ENCODE results near the gene TIA1.
"Not testable (repeated sequence)": the region's sequence is repeated elsewhere in the genome, so short reads cannot be mapped to it uniquely, and the experiment has no call there.

TIA1 gene

DNA sequence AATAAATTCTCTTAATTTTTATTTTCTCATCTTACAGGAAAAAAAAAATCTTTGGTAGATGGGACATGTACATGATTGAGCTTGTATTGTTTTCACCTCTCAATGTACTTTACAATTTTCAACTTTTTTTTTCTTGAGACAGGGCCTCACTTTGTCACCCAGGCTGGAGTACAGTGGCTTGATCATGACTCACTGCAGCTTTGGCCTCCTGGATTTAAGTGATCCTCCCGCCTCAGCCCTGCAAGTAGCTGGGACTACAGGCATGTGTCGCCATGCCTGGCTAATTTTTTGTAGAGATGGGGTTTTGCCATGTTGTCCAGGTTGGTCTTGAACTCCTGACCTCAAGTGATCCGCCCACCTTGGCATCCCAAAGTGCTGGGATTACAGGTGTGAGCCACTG is 25.1 kb downstream of the TIA1 start:
- DNase-seq = not testable (repeated sequence)

DNA sequence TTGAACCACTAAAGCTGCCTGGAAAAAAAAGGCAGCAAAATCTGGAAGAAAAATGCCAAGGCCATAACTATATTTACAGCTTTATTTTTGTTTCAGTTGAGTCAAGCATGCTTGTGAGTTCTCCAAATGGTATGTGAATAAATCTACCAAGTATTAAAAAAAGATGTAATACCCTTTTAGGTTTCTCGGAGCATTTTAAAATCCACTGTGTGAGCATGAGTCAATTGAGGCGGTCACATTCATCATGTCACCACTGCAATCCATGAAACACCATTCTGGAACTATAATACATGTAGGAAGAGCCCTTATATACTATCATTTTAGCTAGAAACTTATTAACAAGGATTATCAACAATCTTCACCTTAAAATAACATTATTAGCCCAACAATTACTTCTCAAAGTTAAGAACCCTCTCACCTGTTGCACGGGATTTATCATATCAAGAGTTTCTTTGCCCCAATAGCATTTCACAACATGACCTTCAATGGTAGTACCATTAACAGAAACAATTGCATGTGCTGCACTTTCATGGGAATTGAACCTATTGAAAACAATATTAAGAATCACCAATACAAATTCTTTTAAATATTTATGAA is 33.4 kb downstream of the TIA1 start:
- no peak for DNase-seq

DNA sequence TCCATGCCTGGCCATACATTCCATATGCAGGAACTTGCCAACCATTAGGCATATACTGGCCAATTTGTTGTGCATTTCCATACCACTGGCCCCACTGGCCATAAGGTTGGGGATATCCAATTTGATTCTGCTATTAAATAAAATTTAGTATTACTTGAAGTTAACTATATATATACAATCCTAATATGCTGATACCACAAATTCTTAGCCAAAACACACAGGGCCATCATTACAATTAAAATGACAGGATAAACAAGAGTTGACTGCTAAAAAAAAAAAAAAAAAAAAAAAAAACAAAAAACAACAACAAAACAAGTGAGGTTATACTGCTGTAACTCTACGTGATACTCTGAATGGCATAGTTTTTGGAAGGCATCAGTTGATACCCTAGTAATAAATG is 34.1 kb downstream of the TIA1 start:
- DNase-seq = no peak

DNA sequence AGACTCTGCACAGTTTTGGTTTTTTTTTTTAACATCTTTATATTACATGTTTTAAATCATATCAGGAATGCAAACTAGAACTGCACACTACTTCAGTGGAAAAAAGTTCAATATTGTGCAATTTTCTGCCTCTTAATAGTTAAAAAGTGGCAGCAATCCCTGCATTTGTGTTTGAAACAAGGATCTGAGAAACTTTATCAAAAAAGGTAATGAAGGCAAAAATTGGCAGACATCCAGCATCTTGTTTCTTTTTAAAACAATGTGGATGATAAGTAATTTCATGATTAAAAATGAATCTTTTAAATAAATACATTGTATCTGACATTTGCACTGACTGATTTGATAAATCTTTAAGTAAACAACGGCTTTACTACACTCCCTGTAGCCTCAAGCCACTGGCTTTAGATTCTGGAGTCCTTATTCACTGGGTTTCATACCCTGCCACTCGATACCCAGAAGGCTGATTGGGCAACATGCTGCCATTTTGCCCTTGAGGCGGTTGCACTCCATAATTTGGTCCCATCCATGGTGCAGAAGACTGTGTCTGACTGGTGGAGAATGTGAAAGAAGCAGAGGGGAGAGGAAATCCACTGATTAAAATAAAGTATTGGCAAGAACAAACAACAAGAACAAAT is 36.0 kb downstream of the TIA1 start:
- DNase-seq = no peak

DNA sequence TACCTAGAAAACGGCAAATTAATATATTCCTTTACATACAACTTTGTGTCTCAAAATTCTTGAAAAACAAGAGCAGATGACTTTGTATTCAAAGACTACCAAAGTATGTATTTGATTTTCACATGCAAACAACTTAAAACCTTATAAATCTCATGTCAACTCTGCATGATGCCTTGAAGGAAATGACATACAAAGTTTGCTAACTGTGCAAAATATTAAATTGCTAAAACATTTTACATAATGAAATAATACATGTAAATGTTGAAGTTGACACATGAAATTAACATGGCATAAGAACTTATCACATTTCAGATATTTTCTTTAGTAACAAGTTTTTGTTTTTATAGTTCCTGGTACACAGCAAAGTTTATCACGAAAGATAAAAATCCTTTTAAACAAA is 36.8 kb downstream of the TIA1 start:
- no peak for DNase-seq

DNA sequence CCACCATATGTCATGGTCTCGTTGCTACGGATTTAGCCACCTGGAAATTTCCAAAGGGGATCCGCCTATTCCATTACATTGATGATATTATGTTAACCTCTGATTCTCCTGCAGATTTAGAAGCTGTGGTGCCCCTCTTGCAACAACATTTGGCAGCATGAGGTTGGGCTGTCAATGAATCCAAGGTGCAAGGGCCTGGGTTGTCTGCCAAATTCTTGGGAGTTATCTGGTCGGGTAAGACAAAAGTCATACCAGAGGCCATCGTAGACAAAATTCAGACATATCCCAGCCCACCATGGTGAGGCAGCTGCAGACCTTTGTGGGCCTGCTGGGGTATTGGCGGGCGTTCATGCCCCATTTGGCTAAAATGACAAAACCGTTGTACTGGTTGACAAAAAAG is 44.0 kb downstream of the TIA1 start:
- DNase-seq = no peak

DNA sequence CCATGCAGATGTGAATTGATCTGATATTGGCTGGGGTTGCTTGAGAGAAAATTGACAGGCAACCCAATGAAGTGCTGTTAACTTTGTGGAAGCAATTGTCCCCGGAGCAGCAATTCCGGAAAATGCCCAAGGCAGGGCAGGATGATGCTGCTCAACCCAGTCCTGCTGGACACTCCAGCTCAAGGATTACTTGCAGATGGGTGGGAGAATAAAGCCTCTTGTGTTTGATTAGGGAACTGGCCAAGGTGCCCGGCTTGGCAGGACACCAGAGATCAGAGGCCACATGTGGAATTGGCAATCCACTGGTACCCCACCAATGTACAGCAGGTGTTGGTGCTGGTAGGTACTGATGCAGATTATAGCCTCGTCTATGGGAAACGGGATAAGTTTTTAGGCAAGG is 45.3 kb downstream of the TIA1 start:
- DNase-seq = no peak

DNA sequence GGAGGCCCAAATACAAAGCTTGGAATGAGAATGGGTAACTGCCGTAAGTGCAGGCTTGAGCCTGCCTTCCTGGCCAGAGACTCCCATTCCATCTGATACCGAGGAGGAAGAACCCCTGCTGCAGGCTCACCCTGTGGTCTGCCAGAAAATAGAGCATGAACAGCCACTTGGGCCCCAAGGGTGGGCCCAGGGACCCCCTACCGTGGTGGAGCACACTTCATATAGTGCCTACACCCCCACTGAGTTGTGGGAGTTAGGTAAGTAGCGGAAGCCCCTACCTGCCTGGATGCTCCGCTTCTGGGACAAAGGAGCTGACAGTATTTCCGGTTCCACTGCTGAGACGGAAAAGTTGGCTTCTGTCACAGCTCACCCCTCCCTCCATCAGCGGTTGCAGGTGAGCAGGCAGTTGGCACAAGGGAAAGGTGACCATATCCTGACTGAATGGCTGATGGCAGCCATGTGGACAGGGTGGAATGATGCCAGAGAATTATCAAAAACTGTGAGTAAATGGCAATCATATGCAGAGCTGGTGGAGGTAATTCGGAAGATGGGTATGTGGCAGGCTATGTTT is 46.1 kb downstream of the TIA1 start:
- DNase-seq = no peak

DNA sequence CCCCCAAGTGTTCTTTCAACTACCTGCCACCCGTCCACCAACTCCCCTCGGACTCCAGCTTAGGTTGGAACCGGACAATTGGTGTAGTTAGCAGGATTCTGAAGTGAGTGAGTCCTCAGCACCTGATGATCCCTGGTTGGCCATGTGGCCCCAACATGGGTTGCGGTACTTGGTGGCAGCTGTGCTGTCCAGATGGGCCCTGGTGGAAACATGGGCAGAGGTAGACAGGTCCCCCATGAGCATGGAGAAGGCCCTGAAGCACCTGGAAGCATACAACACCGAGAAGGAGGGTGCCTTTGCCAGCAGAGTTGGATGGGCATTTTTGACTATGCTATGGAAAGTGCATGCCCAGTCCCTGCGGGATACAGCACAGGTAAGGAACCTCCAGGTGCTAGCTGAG is 46.6 kb downstream of the TIA1 start:
- DNase-seq = no peak

DNA sequence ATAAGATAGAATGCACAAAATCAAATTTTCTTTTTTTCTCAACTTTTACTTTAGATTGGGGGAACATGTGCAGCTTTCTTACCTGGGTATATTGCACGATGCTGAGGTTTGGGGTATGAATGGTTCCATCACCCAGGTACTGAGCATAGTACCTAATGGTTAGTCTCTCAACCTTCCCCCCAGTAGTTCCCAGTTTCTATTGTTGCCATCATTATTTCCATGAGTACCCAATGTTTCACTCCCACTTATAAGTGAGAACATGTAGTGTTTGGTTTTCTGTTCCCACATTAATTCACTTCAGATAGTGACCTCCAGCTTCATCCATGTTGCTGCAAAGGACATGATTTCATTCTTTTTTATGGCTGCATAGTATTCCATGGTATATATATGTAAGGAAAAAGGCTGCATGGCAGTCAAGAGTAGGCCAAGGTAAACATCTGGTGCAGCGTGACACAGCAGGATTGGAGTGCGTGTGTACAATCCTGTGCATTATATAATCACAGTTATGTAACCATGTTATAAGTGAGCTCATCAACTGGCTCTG is 47.1 kb downstream of the TIA1 start:
- no peak for DNase-seq

DNA sequence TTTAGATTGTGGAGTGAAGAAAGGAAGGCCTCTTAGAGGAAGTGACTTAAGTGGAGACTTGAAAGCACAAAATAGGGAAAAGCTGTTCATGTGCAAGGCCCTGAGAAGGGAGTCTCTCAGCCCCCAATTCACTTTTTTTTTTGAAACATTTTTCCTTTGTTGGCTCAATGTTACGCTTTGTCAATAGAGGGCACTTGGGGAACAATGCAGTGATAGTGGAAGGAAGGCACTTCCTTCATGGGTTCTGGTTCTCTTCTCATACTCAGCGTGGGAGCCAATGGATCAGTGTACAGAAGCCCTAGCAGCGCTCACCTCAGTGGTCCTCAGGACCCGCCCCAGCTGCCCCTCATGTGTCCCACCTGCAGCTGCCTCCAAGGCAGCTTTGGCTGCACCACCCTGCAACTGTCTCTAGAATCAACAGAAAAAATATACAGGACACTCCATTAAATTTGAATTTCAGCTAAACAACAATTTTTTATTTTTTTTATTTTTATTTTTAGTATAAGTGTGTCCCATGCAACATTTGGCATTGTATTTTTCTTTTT is 49.0 kb downstream of the TIA1 start:
- no peak for DNase-seq

DNA sequence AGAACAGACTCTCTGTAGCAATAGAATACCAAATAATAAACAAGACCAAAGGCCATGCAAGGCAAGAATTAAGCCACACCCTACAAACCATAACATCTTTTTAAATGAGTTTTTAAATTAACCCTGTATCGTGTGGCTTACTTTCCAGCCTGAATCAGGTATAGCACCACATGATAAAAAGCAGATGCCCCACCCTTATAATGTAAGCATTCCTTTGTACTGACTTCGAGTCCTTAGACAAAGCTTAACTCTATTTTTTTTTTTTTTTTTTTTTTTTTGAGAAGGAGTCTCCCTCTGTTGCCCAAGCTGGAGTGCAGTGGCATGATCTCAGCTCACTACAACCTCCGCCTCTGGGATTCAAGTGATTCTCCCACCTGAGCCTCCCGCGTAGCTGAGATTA is 55.9 kb downstream of the TIA1 start:
- no peak for DNase-seq

DNA sequence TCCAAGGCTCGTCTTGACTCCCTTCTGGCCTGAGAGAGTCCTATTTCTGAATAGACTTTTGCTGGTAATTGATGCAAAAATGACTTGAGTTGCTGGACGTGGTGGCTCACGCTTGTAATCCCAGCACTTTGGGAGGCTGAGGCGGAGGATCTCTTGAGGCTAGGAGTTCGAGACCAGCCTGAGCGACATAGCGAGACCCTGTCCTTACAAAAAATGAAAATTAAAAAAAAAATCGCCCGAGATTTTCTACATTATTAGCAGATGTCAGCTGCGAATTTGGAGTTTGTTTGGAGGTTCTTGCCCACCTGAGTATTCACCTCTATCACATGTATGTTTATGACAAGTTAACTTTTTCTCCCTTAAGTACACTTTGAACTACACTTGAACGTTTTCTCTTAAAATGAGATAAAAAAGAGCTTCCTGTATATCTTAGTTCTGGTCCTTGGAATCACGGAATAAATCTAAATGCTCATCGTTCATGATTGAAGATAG is 57.1 kb downstream of the TIA1 start:
- DNase-seq = no peak

DNA sequence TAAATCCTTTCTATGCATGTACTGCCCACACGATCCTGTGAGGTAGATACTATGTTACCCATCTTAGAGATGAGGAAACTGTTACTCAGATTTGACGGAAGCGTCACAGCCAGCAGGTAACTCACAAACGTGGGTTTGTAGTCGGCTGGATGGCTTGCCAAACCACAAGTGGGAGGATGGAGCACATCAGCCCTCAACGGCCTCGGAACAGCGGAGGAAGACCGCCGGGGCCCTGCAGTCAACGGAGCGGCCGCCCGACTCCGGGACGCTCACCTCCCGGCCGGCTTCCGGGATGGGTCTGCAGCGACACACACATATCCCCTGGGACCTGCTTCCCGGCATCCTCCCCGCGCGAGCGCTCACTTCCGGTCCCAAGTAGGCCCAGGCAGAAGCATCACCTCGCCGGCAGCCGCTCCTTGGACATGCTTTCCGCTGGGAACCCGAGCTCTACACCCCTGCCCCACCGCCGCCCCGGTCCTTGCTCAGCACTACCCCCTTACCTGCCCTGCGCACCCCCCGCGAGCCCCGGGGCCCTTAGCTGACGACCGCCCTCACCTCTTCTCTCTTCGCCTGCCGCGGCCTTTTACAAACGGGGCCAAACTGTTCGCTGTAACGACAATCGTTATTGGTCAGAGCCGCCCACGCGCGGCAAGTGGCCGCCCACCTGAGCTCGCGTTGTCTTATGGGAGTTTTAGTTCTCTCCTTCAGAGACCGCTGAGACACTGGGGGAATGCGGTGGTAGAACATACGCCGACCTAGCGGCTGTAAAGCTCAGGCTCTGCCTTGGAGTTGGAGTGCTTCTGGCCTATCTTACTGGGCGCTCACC is 57.8 kb downstream of the TIA1 start, which contains the start of gene C2orf42:
C2orf42 (minus strand) TSS at position 602 of the 826 bp plus-strand sequence. CDS start 9,034 bp downstream, outside the sequence.
- DNase-seq = peak; percentile 74 to 100 (median 96)

DNA sequence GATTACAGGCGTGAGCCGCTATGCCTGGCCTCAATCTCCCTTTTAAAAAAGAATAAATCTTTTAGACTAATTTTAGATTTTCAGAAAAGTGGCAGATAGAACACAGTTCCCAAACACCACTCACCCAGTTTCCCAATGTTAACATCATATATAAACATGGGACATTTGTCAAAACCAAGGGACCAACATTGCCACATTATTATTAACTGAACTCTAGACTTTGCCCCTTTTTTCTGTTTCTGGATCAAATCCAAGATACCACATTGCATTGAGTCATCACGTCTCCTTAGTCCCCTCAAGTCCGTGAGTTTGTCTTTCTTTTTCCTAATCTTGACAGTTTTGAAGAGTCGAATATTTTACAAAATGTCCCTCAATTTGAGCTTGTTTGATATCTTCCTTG is 60.0 kb downstream of the TIA1 start:
- no peak for DNase-seq

DNA sequence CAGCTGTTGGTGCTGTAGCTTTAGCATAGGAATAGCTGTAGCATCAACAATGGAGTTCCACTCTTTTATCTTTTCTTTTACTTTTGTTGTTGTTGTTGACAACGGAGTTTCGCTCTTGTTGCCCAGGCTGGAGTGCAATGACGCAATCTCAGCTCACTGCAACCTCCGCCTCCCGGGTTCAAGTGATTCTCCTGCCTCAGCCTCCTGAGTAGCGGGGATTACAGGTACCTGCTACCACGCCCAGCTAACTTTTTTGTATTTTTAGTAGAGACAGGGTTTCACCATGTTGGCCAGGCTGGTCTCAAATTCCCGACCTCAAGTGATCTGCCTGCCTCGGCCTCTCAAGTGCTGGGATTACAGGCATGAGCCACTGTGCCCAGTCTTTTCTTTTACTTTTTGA is 61.3 kb downstream of the TIA1 start:
- DNase-seq = not testable (repeated sequence)

DNA sequence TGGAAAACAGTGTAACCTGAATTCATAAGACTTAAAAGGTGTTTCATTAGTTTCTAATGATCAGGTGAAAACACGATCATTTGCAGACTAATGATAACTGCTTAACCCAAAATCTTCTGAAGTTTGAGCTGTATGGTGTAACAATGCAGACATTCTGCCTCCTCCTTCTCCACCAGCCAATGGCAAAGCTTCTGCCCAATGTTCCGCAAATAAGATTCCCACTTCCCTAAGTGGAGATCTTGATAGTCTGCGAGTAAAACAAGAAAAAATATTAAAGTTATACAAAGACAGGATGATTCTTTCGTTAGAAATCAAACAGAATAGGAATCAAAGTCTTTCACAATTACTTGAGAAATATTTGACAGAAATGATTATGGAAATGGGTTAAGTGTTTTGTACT is 65.7 kb downstream of the TIA1 start:
- no peak for DNase-seq

DNA sequence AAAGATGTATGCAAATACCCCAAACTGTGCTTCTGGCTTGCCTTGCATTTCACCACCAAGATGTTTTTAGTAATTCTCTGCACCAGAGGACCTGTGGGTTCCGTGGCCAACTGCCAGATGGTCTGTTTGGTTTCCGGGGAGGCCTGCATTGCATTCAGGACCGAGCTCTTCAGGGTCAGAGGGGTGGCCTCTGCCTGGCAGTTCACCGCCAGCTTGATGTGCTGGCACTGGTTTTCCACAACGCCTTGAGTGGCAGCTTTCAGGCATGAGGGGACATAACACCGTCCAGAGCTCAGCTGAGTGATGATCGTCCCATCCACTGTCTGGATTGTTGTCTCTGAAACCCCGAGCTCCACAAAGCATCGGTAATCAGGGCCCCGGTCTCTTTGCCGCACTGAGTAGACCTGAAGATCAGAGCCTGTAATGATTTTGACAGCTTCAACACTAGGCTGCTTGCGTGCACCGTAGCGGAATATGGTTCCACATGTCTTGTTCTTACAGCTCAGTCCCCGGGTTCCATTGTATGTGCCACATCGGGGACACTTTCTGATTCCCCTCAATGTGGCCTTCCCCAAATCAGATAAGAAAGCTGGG is 67.0 kb downstream of the TIA1 start:
- DNase-seq = no peak

DNA sequence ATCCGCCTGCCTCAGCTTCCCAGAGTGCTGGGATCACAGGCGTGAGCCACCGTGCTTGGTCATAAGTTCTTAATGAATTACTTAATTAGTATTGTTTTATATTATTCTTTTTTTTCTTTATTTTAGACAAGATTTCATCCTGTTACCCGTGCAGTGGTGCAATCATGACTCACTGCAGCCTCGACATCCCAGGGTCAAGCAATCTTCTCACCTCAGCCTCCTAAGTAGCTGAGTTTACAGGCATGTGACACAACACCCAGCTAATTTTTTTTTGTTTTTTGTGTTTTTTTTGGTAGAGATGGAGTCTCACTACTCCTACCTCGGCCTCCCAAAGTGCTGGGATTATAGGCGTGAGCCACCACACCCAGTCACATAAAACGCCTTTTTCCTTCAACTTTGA is 74.9 kb downstream of the TIA1 start:
- DNase-seq = no peak

DNA sequence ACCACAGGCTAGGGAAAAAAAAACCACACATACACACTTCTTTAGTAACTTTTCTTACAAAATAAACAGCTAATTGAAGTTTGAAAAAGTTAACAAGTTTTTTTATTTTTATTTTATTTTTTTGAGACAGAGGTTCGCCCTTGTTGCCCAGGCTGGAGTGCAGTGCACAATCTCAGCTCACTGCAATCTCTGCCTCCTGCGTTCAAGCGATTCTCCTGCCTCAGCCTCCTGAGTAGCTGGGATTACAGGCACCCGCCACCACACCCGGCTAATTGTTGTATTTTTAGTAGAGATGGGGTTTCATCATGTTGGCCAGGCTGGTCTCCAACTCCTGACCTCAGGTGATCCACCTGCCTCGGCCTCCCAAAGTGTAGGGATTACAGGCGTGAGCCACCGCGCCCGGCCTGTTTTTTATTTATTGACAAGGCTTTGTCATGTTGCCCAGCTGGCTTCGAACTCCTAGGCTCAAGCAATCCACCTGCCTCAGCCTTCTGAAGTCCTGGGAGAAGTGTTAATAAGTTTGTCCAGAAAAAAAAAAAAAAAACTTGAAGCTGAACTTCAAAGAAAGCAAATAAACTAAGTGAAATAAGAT is 78.7 kb downstream of the TIA1 start:
- not testable (repeated sequence) for DNase-seq

DNA sequence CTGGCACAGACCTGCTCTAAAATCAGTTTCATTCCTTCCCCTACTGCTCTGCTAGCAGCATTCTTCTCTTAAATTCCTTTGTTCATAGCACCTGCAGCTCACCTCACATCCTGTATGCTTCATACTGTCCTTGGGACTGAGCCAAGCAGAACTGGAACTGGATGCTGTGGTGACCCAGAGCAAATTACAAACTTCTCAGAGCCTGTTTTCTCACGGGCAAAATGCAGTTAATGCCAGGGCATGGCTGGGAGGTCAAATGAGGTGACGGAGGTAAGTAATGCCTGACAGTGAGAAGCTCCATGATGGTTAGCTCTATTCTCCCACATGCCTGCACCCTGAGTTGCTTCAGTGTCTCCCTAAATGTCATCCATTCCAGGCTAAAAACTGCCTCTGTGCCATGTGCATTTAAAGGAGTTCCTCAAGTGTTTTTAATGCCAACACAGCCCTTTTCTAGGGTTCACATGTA is 87.3 kb downstream of the TIA1 start:
- no peak for DNase-seq

All from amygdala (tissue), 56 donors.